Measurements from ENCODE around the gene ALDH3B2.

DNA sequence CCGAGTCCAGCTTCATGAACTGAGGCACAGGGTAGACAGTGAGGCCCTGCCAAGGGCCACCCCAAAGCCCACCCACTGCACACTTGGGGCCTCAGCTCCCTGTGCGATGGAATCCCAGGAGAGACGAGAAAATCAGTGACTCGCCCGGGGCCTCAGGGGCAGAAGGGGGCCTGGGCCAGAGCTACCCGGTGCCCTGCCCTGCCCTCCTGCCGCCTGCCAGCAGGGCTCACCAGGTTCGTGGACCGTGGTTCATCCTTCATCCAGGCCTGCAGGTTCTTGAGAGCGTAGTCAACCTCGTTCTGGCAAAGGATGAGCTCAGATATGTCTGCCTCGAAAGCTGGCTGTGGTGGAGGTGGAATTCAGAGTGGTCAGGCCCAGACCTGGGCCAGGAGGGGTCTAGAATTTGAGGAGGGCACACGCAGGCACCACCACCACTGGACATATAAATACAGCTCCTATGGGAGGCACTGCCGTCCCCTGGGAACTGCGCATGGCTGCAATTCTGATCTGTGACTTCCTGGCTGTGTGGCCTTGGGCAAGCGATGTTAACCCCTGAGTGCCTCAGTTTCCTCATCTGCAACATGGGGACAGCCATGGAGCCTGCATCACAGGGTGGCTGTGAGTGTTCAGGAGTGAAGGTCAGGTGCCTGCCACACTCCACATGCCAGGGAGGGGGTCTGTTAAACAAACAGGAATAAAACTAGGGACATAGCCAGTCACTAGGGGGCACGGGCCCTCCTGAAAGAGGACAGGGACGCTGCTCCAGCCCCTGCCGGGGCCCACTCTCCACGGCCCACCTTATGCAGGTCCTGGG is 7.5 kb downstream of the ALDH3B2 start:
- TF ChIP-seq, protein P1, sequence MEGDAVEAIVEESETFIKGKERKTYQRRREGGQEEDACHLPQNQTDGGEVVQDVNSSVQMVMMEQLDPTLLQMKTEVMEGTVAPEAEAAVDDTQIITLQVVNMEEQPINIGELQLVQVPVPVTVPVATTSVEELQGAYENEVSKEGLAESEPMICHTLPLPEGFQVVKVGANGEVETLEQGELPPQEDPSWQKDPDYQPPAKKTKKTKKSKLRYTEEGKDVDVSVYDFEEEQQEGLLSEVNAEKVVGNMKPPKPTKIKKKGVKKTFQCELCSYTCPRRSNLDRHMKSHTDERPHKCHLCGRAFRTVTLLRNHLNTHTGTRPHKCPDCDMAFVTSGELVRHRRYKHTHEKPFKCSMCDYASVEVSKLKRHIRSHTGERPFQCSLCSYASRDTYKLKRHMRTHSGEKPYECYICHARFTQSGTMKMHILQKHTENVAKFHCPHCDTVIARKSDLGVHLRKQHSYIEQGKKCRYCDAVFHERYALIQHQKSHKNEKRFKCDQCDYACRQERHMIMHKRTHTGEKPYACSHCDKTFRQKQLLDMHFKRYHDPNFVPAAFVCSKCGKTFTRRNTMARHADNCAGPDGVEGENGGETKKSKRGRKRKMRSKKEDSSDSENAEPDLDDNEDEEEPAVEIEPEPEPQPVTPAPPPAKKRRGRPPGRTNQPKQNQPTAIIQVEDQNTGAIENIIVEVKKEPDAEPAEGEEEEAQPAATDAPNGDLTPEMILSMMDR (IDR thresholded peaks at IDR 0.05; ENCODE audit: control extremely low read depth in 1 of 3, insufficient read depth in 1 of 3, low read depth in 1 of 3, low read length in 3 of 3), result no peak; a peak in 1 of 4 replicates
- TF ChIP-seq TCF12 (IDR thresholded peaks at IDR 0.05; ENCODE audit: low read depth, low read length) (no peak), POLR2A (IDR thresholded peaks at IDR 0.05; ENCODE audit: control extremely low read depth in 1 of 2, low read depth in 2 of 2, low read length in 2 of 2) (no peak), POLR2AphosphoS5 (IDR thresholded peaks at IDR 0.05; ENCODE audit: low read depth, low read length) (no peak), HDAC2 (IDR thresholded peaks at IDR 0.05; ENCODE audit: borderline replicate concordance in 1 of 2, low read depth in 2 of 2, low read length in 2 of 2) (no peak), SP2 (IDR thresholded peaks at IDR 0.05; ENCODE audit: low read length) (no peak), EZH2 (IDR thresholded peaks at IDR 0.05; ENCODE audit: low read depth, low read length, severe bottlenecking) (no peak)

Data from H1 (cell line).